Tibial nerve (tissue), 3 donors: ENCODE results near the gene SDK1.

Source experiments
- POLR2A ChIP-seq, 2 donors: fragments of 450-650 bp; IDR thresholded peaks; one replicate each; pipeline ENCODE4 v1.6.1; 2017; ENCODE audit warnings: antibody characterized with exemption in 2 of 2, mild to moderate bottlenecking in 2 of 2, moderate library complexity in 2 of 2
- TF ChIP-seq, protein P1 (sequence below), 5 experiments: fragments of 200-600 bp in 3 of 5; fragments of 450-650 bp in 2 of 5; sonication (generic) in 3 of 5; IDR thresholded peaks; one replicate each; pipeline ENCODE4 v1.5.1; 2016 to 2019; ENCODE audit warnings: antibody characterized with exemption in 5 of 5, mild to moderate bottlenecking in 3 of 5, moderate library complexity in 2 of 5

DNA sequence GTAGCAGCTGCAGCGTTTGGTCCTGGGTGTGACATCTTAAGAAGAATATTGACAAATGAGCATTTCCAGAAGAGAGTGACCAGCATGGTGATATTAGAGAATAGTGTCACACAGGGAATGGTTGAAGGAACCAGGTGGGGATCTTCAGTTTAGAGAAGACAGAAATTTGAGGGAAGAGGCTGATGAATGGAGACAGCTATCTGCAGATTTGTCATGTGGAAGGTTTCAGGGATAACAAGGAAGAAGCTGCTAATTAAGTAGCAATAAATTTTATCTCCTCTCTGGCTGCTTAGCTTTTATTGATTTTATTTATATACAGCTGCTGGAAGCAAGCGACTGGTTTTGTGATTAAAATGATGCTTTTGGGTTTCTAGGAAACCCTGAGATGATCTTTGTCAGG, 26.0 kb downstream of the SDK1 start:
- TF ChIP-seq, protein P1, sequence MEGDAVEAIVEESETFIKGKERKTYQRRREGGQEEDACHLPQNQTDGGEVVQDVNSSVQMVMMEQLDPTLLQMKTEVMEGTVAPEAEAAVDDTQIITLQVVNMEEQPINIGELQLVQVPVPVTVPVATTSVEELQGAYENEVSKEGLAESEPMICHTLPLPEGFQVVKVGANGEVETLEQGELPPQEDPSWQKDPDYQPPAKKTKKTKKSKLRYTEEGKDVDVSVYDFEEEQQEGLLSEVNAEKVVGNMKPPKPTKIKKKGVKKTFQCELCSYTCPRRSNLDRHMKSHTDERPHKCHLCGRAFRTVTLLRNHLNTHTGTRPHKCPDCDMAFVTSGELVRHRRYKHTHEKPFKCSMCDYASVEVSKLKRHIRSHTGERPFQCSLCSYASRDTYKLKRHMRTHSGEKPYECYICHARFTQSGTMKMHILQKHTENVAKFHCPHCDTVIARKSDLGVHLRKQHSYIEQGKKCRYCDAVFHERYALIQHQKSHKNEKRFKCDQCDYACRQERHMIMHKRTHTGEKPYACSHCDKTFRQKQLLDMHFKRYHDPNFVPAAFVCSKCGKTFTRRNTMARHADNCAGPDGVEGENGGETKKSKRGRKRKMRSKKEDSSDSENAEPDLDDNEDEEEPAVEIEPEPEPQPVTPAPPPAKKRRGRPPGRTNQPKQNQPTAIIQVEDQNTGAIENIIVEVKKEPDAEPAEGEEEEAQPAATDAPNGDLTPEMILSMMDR (IDR thresholded peaks at IDR 0.05) = no peak
- TF ChIP-seq POLR2A (IDR thresholded peaks at IDR 0.05) = no peak
